Nephron (organoid): ENCODE data around the gene PPP2R2D.

ENCODE experiments used
- H3K27ac Mint-ChIP-seq, 3 experiments: 2 replicates each; pipeline ENCODE4 v1.8.0; 2020; ENCODE audit warnings: mixed read lengths in 3 of 3, mild to moderate bottlenecking in 2 of 3, moderate library complexity in 1 of 3
- H3K27me3 Mint-ChIP-seq: 2 replicates; pipeline ENCODE4 v1.8.0; 2021; ENCODE audit warnings: low read depth, mild to moderate bottlenecking, moderate library complexity, mixed read lengths
- H3K36me3 Mint-ChIP-seq: 2 replicates; pipeline ENCODE4 v1.8.0; 2020; ENCODE audit warnings: low read depth, mixed read lengths
- H3K4me1 Mint-ChIP-seq: 2 replicates; pipeline ENCODE4 v1.8.0; 2020; ENCODE audit warnings: mixed read lengths
- H3K4me3 Mint-ChIP-seq, 3 experiments: 2 replicates each; pipeline ENCODE4 v1.8.0; 2020; ENCODE audit warnings: mild to moderate bottlenecking in 3 of 3, mixed read lengths in 3 of 3, moderate library complexity in 2 of 3
- H3K9me3 Mint-ChIP-seq: 2 replicates; pipeline ENCODE4 v1.8.0; 2020; ENCODE audit warnings: mixed read lengths
- CTCF ChIP-seq, 3 experiments: fragments of 200-600 bp; sonication (generic); IDR thresholded peaks; one replicate each; pipeline ENCODE4 v1.5.0; 2021; ENCODE audit warnings: antibody characterized with exemption in 3 of 3; ENCODE audit not compliant: unreplicated experiment in 3 of 3

Gene PPP2R2D

GRCh38 chr10:131998050-131998844, 97.4 kb downstream of the PPP2R2D start:
- H3K9me3 Mint-ChIP-seq: no peaks in the 10 kb centered on the region
- H3K4me1 Mint-ChIP-seq: peaks cover 18% of the 10 kb centered on the region
- peaks cover 22% of the 10 kb centered on the region for H3K27me3 Mint-ChIP-seq
- no peak for TF ChIP-seq CTCF (IDR thresholded peaks at IDR 0.05; ENCODE audit: unreplicated experiment in 3 of 3)
- peak overlapping the region in 1 of 3 experiments; percentile 13 for H3K4me3 Mint-ChIP-seq
- H3K36me3 Mint-ChIP-seq: no peaks in the 10 kb centered on the region
- H3K27ac Mint-ChIP-seq: peak overlapping the region; percentile 45 to 68 (median 64)

- Mint-ChIP-seq H3K9me3 (no peaks in the 10 kb centered on the region), H3K4me1 (peaks cover 18% of the 10 kb centered on the region), H3K27me3 (peaks cover 25% of the 10 kb centered on the region), H3K27ac (no peak overlapping the region), H3K4me3 (no peak overlapping the region), H3K36me3 (no peaks in the 10 kb centered on the region)
- no peak for TF ChIP-seq CTCF (IDR thresholded peaks at IDR 0.05; ENCODE audit: unreplicated experiment in 3 of 3)
Observed at GRCh38 chr10:131998845-131999681, 98.3 kb downstream of the PPP2R2D start.

- Mint-ChIP-seq H3K9me3 (no peaks in the 10 kb centered on the region), H3K36me3 (no peaks in the 10 kb centered on the region), H3K27ac (no peak overlapping the region), H3K27me3 (peaks cover 33% of the 10 kb centered on the region), H3K4me3 (no peak overlapping the region), H3K4me1 (peaks cover 18% of the 10 kb centered on the region)
- no peak for TF ChIP-seq CTCF (IDR thresholded peaks at IDR 0.05; ENCODE audit: unreplicated experiment in 3 of 3)
Observed at GRCh38 chr10:132001238-132001972, 100.6 kb downstream of the PPP2R2D start.

GRCh38 chr10:132002004-132002403, 101.2 kb downstream of the PPP2R2D start:
- peaks cover 33% of the 10 kb centered on the region for H3K27me3 Mint-ChIP-seq
- no peaks in the 10 kb centered on the region for H3K36me3 Mint-ChIP-seq
- no peaks in the 10 kb centered on the region for H3K9me3 Mint-ChIP-seq
- TF ChIP-seq CTCF (IDR thresholded peaks at IDR 0.05; ENCODE audit: unreplicated experiment in 3 of 3): no peak
- H3K4me1 Mint-ChIP-seq: peaks cover 13% of the 10 kb centered on the region
- no peak overlapping the region for H3K4me3 Mint-ChIP-seq
- H3K27ac Mint-ChIP-seq: no peak overlapping the region

- no peak overlapping the region for H3K27ac Mint-ChIP-seq
- no peaks in the 10 kb centered on the region for H3K36me3 Mint-ChIP-seq
- no peaks in the 10 kb centered on the region for H3K9me3 Mint-ChIP-seq
- H3K27me3 Mint-ChIP-seq: peaks cover 28% of the 10 kb centered on the region
- no peak overlapping the region for H3K4me3 Mint-ChIP-seq
- TF ChIP-seq CTCF (IDR thresholded peaks at IDR 0.05; ENCODE audit: unreplicated experiment in 3 of 3): no peak
- no peaks in the 10 kb centered on the region for H3K4me1 Mint-ChIP-seq
Observed at GRCh38 chr10:132003282-132003924, 102.6 kb downstream of the PPP2R2D start.
